AG04450 (cell line): ENCODE results near the gene SYCE1. TPM values are rescaled to one million over a fixed set of nuclear protein-coding genes. Genes with fewer than 3 reads are reported as not detected.
A peak's percentile ranks its signal among the peaks of the same experiment; 100 is the strongest.

Experiments
- CTCF ChIA-PET: fragments of 300-600, 350-600 bp; formaldehyde crosslinking; extraction: SDS; loops from one replicate; lab custom pipeline; 2022; ENCODE audit warnings: antibody characterized with exemption, inconsistent platforms; lab: Charles Lee
- POLR2A ChIA-PET: fragments of 350-600 bp; formaldehyde crosslinking; extraction: SDS; loops from one replicate; lab custom pipeline; 2021; ENCODE audit warnings: antibody characterized with exemption, inconsistent platforms; lab: Yijun Ruan, JAX
- DNase-seq: peaks from one replicate; pipeline ENCODE4 v3.0.0-alpha.2; 2011; ENCODE audit warnings: low read depth, low spot score
- H3K27ac ChIP-seq: one replicate; pipeline ENCODE4 v1.5.1; 2012; ENCODE audit warnings: low read depth, low read length, control low read depth
- H3K27me3 ChIP-seq: one replicate; pipeline ENCODE4 v1.6.0; 2012; ENCODE audit warnings: low read length; ENCODE audit not compliant: control insufficient read depth, insufficient read depth
- H3K4me3 ChIP-seq: 2 replicates; pipeline ENCODE4 v1.5.1; 2011; ENCODE audit warnings: mild to moderate bottlenecking, low read depth, low read length, control low read depth
- H3K9me3 ChIP-seq: 2 replicates; pipeline ENCODE4 v1.5.1; 2012; ENCODE audit warnings: low read length; ENCODE audit not compliant: control insufficient read depth, insufficient read depth
- polyA plus RNA-seq: library from polyadenylated mRNA; depleted of rRNA; stranded (reverse); fragments of >200 nt; gene quantifications from 2 replicates; pipeline ENCODE4 v1.2.3, GENCODE V29; 2011
- TF ChIP-seq, protein P1 (sequence below): IDR thresholded peaks from 2 replicates; pipeline ENCODE4 v1.5.1; 2011; ENCODE audit warnings: low read depth, low read length, control low read depth, inconsistent platforms

Gene SYCE1
- polyA plus RNA-seq, 1 experiment, result not detected

- Histone ChIP-seq H3K27me3 (no peaks in the 10 kb centered on the region), H3K4me3 (no peak overlapping the region), H3K9me3 (peaks cover 40% of the 10 kb centered on the region), H3K27ac (no peak overlapping the region)
- ChIA-PET POLR2A (no interaction called here), CTCF (no interaction called here)
- no peak for DNase-seq
- TF ChIP-seq, protein P1, sequence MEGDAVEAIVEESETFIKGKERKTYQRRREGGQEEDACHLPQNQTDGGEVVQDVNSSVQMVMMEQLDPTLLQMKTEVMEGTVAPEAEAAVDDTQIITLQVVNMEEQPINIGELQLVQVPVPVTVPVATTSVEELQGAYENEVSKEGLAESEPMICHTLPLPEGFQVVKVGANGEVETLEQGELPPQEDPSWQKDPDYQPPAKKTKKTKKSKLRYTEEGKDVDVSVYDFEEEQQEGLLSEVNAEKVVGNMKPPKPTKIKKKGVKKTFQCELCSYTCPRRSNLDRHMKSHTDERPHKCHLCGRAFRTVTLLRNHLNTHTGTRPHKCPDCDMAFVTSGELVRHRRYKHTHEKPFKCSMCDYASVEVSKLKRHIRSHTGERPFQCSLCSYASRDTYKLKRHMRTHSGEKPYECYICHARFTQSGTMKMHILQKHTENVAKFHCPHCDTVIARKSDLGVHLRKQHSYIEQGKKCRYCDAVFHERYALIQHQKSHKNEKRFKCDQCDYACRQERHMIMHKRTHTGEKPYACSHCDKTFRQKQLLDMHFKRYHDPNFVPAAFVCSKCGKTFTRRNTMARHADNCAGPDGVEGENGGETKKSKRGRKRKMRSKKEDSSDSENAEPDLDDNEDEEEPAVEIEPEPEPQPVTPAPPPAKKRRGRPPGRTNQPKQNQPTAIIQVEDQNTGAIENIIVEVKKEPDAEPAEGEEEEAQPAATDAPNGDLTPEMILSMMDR, result no peak
These were observed 2.4 kb upstream of the SYCE1 start for GRCh38 chr10:133567609-133568286.

DNA sequence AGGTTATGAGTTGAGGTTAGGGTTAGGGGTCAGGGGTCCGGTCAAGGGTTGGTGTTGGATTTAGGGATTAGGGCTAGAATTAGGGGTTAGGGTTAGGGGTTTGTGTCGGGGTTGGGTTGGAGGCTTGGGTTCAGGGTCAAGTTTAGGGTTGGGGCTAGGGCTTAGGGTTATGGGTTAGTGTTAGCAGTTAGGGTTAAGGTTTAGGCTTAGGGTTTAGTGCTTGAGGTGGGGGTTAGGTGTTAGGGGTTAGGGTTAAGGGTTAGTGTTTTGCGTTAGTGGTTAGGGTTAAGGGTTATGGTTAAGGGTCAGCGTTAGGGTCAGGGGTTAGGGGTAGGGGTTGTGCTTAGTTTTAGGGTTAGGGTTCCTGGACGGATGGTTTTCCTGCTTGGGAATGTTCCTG, 1.7 kb upstream of the SYCE1 start:
- TF ChIP-seq, protein P1, result no peak
- CTCF ChIA-PET, result no interaction called here
- no peak for DNase-seq

GRCh38 chr10:133564816-133565215, 567 bp downstream of the SYCE1 start:
- Histone ChIP-seq H3K4me3 (no peak overlapping the region), H3K9me3 (peaks cover 36% of the 10 kb centered on the region), H3K27ac (no peak overlapping the region), H3K27me3 (no peaks in the 10 kb centered on the region)
- POLR2A ChIA-PET, result no interaction called here
- CTCF ChIA-PET, result no interaction called here
- DNase-seq, result no peak
- TF ChIP-seq, protein P1, result no peak

More for the DNA sequence above, 1.7 kb upstream of the SYCE1 start:
- Histone ChIP-seq H3K27me3 (no peaks in the 10 kb centered on the region), H3K27ac (no peak overlapping the region), H3K4me3 (no peak overlapping the region), H3K9me3 (peaks cover 39% of the 10 kb centered on the region)
- POLR2A ChIA-PET, result no interaction called here

GRCh38 chr10:133559216-133559615, 6.2 kb downstream of the SYCE1 start:
- no peaks in the 10 kb centered on the region; the same call in 1 of the 2 replicates for H3K9me3 ChIP-seq
- CTCF ChIA-PET, result no interaction called here
- DNase-seq, result no peak
- TF ChIP-seq, protein P1, result no peak
- POLR2A ChIA-PET, result no interaction called here
- H3K4me3 ChIP-seq, result no peak overlapping the region
- no peak overlapping the region for H3K27ac ChIP-seq
- no peaks in the 10 kb centered on the region for H3K27me3 ChIP-seq

DNA sequence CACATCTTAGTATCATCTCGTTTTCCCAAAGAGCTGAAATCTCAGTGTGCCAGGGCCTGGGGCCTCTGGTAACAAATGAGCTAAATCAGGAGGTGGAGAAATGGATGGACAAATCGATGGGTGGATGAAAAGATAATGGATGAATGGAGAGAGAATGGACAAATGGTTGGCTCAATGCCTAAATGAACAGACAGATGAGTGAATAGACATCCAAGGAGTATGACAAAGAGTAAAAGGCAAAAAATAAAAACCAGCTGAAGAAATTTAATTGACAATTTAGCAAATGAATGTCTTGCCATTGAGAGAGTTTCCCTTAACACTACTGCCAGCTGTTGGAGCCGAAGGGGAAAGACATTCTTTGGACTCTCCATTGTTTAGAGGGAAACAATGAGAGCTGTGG, 8.0 kb downstream of the SYCE1 start:
- Histone ChIP-seq H3K9me3 (no peaks in the 10 kb centered on the region), H3K27me3 (no peaks in the 10 kb centered on the region), H3K4me3 (no peak overlapping the region), H3K27ac (no peak overlapping the region)
- CTCF ChIA-PET, result no interaction called here
- no peak for DNase-seq
- POLR2A ChIA-PET, result no interaction called here
- TF ChIP-seq, protein P1, result 0 out of 2 replicates have a peak, but pooled peaks have one; percentile 9
